Lower leg skin (tissue), 4 donors: ENCODE results near the gene DAAM1. TPM values are rescaled to one million over a fixed set of nuclear protein-coding genes. Genes with fewer than 3 reads are reported as not detected.

Experiments used
- DNase-seq, 2 donors: peaks; one replicate each; pipeline ENCODE4 v3.0.0-alpha.2; 2019; ENCODE audit warnings: low spot score in 2 of 2
- H3K4me3 ChIP-seq: fragments of 200-600 bp; sonication (generic); 2 replicates; pipeline ENCODE4 v1.5.1; 2017; ENCODE audit warnings: mild to moderate bottlenecking, low read depth; ENCODE audit not compliant: poor library complexity, severe bottlenecking
- CTCF ChIP-seq, 3 donors: fragments of 450-650 bp; IDR thresholded peaks; one replicate each; pipeline ENCODE4 v1.5.1; 2016; ENCODE audit warnings: antibody characterized with exemption in 3 of 3, mild to moderate bottlenecking in 3 of 3, moderate library complexity in 2 of 3
- POLR2A ChIP-seq, 2 donors: fragments of 450-650 bp; IDR thresholded peaks; one replicate each; pipeline ENCODE4 v1.6.1; 2016 to 2017; ENCODE audit warnings: antibody characterized with exemption in 2 of 2, mild to moderate bottlenecking in 1 of 2, moderate library complexity in 1 of 2
- WGBS, 2 donors: methylation state at CpG; one replicate each; pipeline ENCODE4 v1.1.5; 2018; 5-methylcytosine and 5-hydroxymethylcytosine counted together
- intact Hi-C: fragments of 100-400 bp; cut with DNase I; formaldehyde crosslinking; loops from one replicate; pipeline ENCODE4 v1.15.0; 2023; ENCODE audit warnings: low total_unique reads
- total RNA-seq, 4 donors: library from RNA; depleted of rRNA; stranded (reverse); fragments of >200 nt; gene quantifications; one replicate each; pipeline ENCODE4 v1.1.0, GENCODE V29; 2016

Gene DAAM1
- 100 to 1,000 TPM; 155 to 194 (median 183) TPM for total RNA-seq

GRCh38 chr14:59188461-59189090 lies at the start of gene DAAM1:
DAAM1 (plus strand) TSS chr14:59188667; CDS start chr14:59263478, 74,811 bp downstream.
- intact Hi-C loops: no loop called here
- 0% methylated on average over 27 to 43 of the region's 44 CpGs for WGBS, 2 donors

GRCh38 chr14:59139324-59139723 lies 49.1 kb upstream of the DAAM1 start:
- no peak for TF ChIP-seq POLR2A (IDR thresholded peaks at IDR 0.05)
- no peak for TF ChIP-seq CTCF (IDR thresholded peaks at IDR 0.05)
- 82 to 87% methylated on average over 5 of the region's 5 CpGs for WGBS, 2 donors
- no peak for DNase-seq
- no peak overlapping the region for H3K4me3 ChIP-seq
- intact Hi-C loops: no loop called here

More at GRCh38 chr14:59188461-59189090, at the start of gene DAAM1:
- no peak for TF ChIP-seq CTCF (IDR thresholded peaks at IDR 0.05)
- TF ChIP-seq POLR2A (IDR thresholded peaks at IDR 0.05): no peak
- peak; percentile 98 to 99 for DNase-seq
- H3K4me3 ChIP-seq: peak within 1 kb of the TSS; percentile 71

GRCh38 chr14:59140106-59140843 lies 48.2 kb upstream of the DAAM1 start:
- WGBS, 2 donors: 82 to 83% methylated on average over 7 of the region's 7 CpGs
- TF ChIP-seq POLR2A (IDR thresholded peaks at IDR 0.05) (no peak), CTCF (IDR thresholded peaks at IDR 0.05) (no peak)
- DNase-seq: no peak
- H3K4me3 ChIP-seq: no peak overlapping the region
- intact Hi-C loops: no loop called here

GRCh38 chr14:59146484-59146883 lies 42.0 kb upstream of the DAAM1 start:
- WGBS, 2 donors: 80 to 89% methylated on average over 2 of the region's 2 CpGs
- intact Hi-C loops: no loop called here
- DNase-seq: no peak
- TF ChIP-seq CTCF (IDR thresholded peaks at IDR 0.05): no peak
- TF ChIP-seq POLR2A (IDR thresholded peaks at IDR 0.05): no peak
- no peak overlapping the region for H3K4me3 ChIP-seq

- DNase-seq: no peak
- 44 to 51% methylated on average over 1 of the region's 1 CpG for WGBS, 2 donors
- TF ChIP-seq CTCF (IDR thresholded peaks at IDR 0.05): no peak
- no peak for TF ChIP-seq POLR2A (IDR thresholded peaks at IDR 0.05)
- intact Hi-C loops: no loop called here
- H3K4me3 ChIP-seq: no peak overlapping the region
These were observed 41.5 kb upstream of the DAAM1 start for GRCh38 chr14:59147007-59147406.
